ENCODE results near the gene CHURC1.

DNA sequence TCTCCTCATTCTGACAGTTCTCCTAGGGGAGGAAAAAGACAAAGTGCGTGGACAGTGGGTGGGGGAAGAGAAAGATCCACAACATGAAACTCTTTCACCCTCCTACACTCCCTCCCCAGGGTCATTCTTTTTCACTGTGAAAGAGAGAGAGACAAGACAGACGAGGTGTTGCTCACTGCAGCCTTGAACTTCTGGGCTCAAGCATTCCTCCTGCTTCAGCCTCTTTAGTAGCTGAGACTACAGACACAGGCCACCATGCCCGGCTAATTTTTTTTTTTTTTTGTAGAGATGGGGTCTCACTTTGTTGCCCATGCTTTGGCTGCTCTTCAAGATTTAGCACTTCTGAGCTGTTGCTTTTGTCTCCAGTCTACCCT lies 25.5 kb downstream of the CHURC1 start:
- TF ChIP-seq, protein P1, sequence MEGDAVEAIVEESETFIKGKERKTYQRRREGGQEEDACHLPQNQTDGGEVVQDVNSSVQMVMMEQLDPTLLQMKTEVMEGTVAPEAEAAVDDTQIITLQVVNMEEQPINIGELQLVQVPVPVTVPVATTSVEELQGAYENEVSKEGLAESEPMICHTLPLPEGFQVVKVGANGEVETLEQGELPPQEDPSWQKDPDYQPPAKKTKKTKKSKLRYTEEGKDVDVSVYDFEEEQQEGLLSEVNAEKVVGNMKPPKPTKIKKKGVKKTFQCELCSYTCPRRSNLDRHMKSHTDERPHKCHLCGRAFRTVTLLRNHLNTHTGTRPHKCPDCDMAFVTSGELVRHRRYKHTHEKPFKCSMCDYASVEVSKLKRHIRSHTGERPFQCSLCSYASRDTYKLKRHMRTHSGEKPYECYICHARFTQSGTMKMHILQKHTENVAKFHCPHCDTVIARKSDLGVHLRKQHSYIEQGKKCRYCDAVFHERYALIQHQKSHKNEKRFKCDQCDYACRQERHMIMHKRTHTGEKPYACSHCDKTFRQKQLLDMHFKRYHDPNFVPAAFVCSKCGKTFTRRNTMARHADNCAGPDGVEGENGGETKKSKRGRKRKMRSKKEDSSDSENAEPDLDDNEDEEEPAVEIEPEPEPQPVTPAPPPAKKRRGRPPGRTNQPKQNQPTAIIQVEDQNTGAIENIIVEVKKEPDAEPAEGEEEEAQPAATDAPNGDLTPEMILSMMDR (tag by site-specific recombination; IDR thresholded peaks at IDR 0.05) = no peak
- TF ChIP-seq ZIC2 (tag by site-specific recombination; IDR thresholded peaks at IDR 0.05) (no peak), MEIS1 (CRISPR knock-in tag; IDR thresholded peaks at IDR 0.05; ENCODE audit: borderline replicate concordance) (no peak), ZNF221 (tag by site-specific recombination; IDR thresholded peaks at IDR 0.05; ENCODE audit: borderline replicate concordance) (no peak), ZNF416 (tag by site-specific recombination; IDR thresholded peaks at IDR 0.05) (no peak)
- TF ChIP-seq, protein P2, sequence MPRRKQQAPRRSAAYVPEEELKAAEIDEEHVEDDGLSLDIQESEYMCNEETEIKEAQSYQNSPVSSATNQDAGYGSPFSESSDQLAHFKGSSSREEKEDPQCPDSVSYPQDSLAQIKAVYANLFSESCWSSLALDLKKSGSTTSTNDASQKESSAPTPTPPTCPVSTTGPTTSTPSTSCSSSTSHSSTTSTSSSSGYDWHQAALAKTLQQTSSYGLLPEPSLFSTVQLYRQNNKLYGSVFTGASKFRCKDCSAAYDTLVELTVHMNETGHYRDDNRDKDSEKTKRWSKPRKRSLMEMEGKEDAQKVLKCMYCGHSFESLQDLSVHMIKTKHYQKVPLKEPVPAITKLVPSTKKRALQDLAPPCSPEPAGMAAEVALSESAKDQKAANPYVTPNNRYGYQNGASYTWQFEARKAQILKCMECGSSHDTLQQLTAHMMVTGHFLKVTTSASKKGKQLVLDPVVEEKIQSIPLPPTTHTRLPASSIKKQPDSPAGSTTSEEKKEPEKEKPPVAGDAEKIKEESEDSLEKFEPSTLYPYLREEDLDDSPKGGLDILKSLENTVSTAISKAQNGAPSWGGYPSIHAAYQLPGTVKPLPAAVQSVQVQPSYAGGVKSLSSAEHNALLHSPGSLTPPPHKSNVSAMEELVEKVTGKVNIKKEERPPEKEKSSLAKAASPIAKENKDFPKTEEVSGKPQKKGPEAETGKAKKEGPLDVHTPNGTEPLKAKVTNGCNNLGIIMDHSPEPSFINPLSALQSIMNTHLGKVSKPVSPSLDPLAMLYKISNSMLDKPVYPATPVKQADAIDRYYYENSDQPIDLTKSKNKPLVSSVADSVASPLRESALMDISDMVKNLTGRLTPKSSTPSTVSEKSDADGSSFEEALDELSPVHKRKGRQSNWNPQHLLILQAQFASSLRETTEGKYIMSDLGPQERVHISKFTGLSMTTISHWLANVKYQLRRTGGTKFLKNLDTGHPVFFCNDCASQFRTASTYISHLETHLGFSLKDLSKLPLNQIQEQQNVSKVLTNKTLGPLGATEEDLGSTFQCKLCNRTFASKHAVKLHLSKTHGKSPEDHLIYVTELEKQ (tag by site-specific recombination; IDR thresholded peaks at IDR 0.05; ENCODE audit: borderline replicate concordance) = no peak
- TF ChIP-seq, protein P3, sequence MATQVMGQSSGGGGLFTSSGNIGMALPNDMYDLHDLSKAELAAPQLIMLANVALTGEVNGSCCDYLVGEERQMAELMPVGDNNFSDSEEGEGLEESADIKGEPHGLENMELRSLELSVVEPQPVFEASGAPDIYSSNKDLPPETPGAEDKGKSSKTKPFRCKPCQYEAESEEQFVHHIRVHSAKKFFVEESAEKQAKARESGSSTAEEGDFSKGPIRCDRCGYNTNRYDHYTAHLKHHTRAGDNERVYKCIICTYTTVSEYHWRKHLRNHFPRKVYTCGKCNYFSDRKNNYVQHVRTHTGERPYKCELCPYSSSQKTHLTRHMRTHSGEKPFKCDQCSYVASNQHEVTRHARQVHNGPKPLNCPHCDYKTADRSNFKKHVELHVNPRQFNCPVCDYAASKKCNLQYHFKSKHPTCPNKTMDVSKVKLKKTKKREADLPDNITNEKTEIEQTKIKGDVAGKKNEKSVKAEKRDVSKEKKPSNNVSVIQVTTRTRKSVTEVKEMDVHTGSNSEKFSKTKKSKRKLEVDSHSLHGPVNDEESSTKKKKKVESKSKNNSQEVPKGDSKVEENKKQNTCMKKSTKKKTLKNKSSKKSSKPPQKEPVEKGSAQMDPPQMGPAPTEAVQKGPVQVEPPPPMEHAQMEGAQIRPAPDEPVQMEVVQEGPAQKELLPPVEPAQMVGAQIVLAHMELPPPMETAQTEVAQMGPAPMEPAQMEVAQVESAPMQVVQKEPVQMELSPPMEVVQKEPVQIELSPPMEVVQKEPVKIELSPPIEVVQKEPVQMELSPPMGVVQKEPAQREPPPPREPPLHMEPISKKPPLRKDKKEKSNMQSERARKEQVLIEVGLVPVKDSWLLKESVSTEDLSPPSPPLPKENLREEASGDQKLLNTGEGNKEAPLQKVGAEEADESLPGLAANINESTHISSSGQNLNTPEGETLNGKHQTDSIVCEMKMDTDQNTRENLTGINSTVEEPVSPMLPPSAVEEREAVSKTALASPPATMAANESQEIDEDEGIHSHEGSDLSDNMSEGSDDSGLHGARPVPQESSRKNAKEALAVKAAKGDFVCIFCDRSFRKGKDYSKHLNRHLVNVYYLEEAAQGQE (tag by site-specific recombination; IDR thresholded peaks at IDR 0.05) = no peak

Measured in HEK293 (cell line).